Activated T-cell treated with anti-CD3 and anti-CD28 coated beads, Interleukin-2, amount 50 U/mL, for 4 hours (primary cell): ENCODE measurements around the gene ERP27. TPM values are rescaled to one million over a fixed set of nuclear protein-coding genes. Genes with fewer than 3 reads are reported as not detected.

Experiments
- ATAC-seq, 2 donors: fragments of 200-7000 bp; cut with Tn5 transposase; one replicate each; pipeline ENCODE4 v1.10.0; 2021
- DNase-seq: peaks from one replicate; pipeline ENCODE4 v3.0.0-alpha.2; 2020
- H3K27me3 Mint-ChIP-seq: one replicate; pipeline ENCODE4 v1.8.0; 2021; ENCODE audit warnings: low read depth, mixed read lengths
- H3K36me3 Mint-ChIP-seq: one replicate; pipeline ENCODE4 v1.8.0; 2022; ENCODE audit warnings: mixed read lengths; ENCODE audit not compliant: insufficient read depth
- H3K4me1 Mint-ChIP-seq: one replicate; pipeline ENCODE4 v1.8.0; 2021; ENCODE audit warnings: low read depth, mixed read lengths
- H3K4me3 Mint-ChIP-seq: one replicate; pipeline ENCODE4 v1.8.0; 2021; ENCODE audit warnings: mild to moderate bottlenecking, moderate library complexity, mixed read lengths
- H3K9me3 Mint-ChIP-seq: one replicate; pipeline ENCODE4 v1.8.0; 2021; ENCODE audit warnings: mixed read lengths
- total RNA-seq, 3 donors: library from RNA; stranded (reverse); gene quantifications; one replicate each; pipeline ENCODE4 v1.2.1, GENCODE V29; 2021

ERP27 gene
- total RNA-seq, 3 donors from 2014 or later: 0.24 to 0.35 (median 0.25) TPM

DNA sequence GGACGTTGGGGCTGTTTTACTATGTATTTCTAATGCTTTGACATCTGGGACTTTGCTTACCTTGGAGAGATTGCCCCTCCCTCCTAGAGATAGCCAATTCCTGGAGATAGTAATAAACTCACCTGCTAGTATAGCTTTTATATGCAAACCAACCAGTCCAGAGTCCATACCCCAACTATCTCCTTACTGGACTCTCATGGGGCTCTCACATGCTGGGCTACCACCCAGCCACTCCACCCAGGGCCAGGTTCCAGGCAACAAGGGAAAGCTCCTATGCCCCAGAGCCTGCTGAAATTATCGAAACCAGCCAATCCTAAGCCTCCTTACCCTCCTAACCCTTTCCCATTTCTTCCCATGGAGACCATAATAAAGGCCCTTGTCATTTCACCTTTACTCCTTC, 27.2 kb downstream of the ERP27 start:
- H3K4me1 Mint-ChIP-seq: peaks cover 30% of the 10 kb centered on the region
- no peaks in the 10 kb centered on the region for H3K9me3 Mint-ChIP-seq
- DNase-seq (no peak), ATAC-seq (no peak)
- peaks cover 46% of the 10 kb centered on the region for H3K36me3 Mint-ChIP-seq
- H3K4me3 Mint-ChIP-seq: no peak overlapping the region
- H3K27me3 Mint-ChIP-seq: no peaks in the 10 kb centered on the region

DNA sequence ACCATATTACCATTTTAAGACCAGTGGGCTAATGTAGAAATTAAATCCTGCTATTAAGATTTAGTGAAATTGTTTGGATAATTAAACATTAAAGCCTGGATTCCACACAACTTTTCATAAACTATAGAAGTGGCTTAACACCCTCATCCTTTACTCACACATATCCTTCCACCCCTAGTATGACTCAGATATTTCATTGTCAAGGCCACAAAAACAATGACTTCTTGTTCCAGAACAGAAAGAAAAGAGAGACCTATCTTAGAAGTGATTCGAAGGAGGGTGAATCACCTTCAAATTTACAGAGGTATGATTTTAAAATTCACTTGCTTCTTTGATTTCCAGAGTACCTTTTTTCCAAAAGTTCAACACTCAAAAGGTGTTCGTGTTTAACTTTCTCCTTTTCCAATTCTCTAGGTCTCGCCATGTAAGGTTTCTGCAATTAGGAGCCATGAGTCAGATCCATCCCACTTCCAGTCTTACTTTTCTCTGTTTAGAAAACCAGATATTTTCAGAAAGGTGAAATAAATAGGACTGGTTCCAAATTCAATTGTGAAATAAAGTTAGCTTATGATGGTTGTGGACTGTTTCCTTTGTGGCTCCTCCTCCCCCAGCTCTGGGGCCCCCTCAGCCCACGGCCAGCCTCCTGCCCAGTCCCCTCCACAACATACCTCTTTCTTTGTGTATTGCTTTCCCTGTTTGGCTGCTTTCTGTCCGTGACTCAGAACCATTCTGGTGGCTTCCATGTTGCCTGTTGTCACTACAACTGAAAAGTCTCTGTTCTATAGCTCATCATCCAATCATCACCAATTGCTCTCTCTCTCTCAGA, 28.0 kb downstream of the ERP27 start:
- Mint-ChIP-seq H3K36me3 (peaks cover 41% of the 10 kb centered on the region), H3K9me3 (no peaks in the 10 kb centered on the region), H3K27me3 (no peaks in the 10 kb centered on the region), H3K4me1 (peaks cover 30% of the 10 kb centered on the region), H3K4me3 (peak overlapping the region; percentile 51)
- DNase-seq: no peak
- ATAC-seq: peak; percentile 86 to 87

DNA sequence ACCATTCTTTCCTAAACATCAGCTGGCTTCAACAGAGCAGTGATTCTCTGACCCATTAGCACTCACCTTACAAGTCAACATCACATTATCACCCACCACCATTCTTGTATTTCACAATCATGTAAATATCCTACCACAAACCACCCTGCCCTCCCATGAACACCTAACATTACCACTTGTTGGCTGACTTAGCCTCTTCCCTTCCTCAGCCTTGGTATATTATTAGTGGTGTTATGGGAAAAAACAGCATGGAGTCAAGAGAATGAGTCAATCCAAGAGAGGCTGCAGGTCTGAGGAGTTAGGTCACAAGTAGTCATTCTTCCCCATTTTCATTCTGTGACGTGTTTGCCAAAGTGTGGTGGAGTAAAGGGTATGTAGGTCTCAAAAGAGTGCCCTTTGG, 30.4 kb downstream of the ERP27 start:
- no peaks in the 10 kb centered on the region for H3K27me3 Mint-ChIP-seq
- DNase-seq (no peak), ATAC-seq (no peak)
- H3K4me1 Mint-ChIP-seq: peaks cover 32% of the 10 kb centered on the region
- peaks cover 21% of the 10 kb centered on the region for H3K36me3 Mint-ChIP-seq
- no peaks in the 10 kb centered on the region for H3K9me3 Mint-ChIP-seq
- H3K4me3 Mint-ChIP-seq: no peak overlapping the region

DNA sequence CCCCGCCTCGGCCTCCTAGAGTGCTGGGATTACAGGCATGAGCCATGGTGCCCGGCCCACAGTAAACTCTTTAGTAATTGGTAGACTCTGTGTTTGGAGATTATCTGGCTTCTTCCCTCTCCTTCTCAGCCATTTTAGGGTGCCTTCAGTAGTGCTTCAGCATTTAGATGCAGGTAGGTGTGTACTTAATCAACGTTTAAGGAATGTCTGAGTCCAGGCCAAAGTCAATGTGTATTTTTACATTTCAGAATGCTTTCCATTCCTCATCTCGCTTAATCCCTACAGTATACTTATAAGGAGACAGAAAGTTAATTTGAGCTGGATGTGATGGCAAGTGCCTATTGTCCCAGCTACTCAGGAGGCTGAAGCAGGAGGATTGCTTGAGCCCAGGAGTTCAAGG, 32.2 kb downstream of the ERP27 start:
- no peaks in the 10 kb centered on the region for H3K27me3 Mint-ChIP-seq
- no peak overlapping the region for H3K4me3 Mint-ChIP-seq
- H3K36me3 Mint-ChIP-seq: peaks cover 14% of the 10 kb centered on the region
- DNase-seq (no peak), ATAC-seq (no peak)
- H3K9me3 Mint-ChIP-seq: no peaks in the 10 kb centered on the region
- peaks cover 31% of the 10 kb centered on the region for H3K4me1 Mint-ChIP-seq

DNA sequence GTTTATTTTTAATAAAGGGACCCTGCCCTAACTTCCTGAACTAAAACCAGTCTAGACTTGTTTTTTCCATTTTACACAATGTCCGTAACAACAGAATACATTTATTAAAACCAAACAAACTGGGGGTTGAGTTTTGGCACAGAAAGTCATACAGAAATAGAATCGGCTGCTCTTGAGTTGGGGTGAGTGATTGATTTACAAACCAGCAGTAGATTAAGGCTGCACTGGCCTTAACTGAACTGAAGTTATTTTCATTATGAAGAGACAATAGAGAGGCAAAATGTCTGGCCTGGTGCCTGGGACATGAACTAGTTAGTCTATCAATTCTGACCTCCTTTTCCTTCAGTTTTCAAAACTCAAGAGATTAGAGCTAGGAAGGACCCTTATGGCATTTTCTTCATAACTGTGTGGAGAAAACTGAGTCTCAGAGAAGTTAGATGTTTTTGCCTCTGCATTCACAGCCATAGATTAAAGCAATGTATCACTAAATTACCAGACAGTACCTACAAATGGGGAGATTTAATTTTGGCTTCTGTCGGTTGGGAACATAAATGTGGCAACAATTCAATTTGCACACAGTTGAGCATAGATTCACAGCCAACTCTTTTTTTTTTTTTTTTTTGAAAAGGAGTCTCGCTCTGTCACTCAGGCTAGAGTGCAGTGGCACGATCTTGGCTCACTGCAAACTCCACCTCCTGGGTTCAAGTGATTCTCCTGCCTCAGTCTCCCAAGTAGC, 32.9 kb downstream of the ERP27 start:
- DNase-seq (no peak), ATAC-seq (no peak)
- Mint-ChIP-seq H3K36me3 (peaks cover 14% of the 10 kb centered on the region), H3K9me3 (no peaks in the 10 kb centered on the region), H3K4me1 (peaks cover 25% of the 10 kb centered on the region), H3K4me3 (no peak overlapping the region), H3K27me3 (no peaks in the 10 kb centered on the region)

DNA sequence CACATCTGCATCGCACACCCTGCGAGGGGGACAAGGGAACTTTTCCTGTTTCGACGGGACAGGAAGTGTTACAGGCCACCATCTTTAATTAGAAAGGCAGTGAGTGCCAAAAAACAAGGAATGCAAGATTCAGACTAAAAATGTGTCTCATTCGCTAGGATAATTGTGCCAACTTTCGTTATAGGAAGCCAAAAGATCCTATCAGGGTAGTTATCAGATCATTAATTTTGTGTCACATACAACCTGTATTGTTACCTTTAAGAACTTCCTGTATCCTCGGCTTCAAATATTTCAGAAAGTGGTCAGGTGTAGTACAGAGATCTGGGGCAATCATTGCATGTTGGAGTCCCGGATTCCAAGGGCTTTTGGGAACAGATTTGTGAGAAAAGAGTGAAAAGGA, 33.5 kb downstream of the ERP27 start:
- no peak for ATAC-seq
- DNase-seq: no peak
- no peaks in the 10 kb centered on the region for H3K27me3 Mint-ChIP-seq
- H3K36me3 Mint-ChIP-seq: peaks cover 11% of the 10 kb centered on the region
- no peak overlapping the region for H3K4me3 Mint-ChIP-seq
- H3K4me1 Mint-ChIP-seq: peaks cover 19% of the 10 kb centered on the region
- H3K9me3 Mint-ChIP-seq: no peaks in the 10 kb centered on the region

DNA sequence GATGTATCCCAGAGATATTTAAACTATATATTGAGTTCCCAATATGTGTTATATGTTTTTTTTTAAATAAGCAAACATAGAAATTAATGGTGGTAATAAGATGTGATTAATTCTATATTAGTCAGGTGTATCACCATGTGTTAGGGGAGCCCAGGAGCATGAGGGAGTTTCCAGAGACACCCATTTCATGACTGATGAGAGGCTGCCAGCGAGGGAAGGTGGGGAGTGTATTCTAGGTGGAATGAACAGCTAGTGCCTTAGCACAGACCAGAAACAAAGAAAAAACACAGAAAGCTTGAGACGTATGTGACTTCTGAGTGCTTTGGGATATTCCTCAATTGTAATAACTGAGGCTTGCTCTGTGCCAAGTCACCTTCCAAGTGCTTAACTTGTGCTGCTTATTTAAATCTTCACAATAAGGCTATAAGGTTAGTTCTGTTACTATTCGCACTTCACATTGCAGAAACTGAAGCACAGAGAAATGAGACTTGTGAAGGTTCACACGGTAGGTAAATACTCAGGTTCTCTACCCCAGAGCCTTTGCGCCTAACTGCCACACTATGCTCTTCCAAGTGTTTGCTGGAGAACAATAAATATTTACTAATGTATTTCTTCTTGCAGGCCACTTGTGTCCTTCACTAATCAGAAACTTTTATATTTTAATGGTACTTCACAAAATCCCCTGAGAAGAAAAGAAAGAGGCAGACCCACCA, 34.8 kb downstream of the ERP27 start:
- no peaks in the 10 kb centered on the region for H3K27me3 Mint-ChIP-seq

DNA sequence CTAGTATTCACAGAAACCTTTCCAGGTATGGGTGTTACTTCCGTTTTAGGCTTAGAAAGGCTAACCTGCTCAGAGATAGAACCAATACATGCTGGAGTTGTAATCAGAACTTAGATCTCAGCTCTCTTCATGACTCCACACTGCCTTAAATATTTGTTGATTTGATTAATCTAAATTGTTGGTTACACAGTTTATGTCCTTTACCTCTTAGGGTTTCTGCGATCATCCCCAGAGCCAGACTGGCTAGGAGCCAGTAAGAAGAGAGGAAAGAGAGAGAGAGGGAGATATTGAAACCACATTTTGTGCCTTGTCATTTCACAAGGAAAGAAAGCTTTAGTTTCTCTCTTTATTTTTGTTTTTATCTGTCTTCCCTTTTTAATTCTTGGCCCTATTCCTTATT, 35.9 kb downstream of the ERP27 start:
- H3K36me3 Mint-ChIP-seq: no peaks in the 10 kb centered on the region
- peaks cover 9% of the 10 kb centered on the region for H3K4me1 Mint-ChIP-seq
- no peaks in the 10 kb centered on the region for H3K27me3 Mint-ChIP-seq
- no peak for DNase-seq
- H3K9me3 Mint-ChIP-seq: no peaks in the 10 kb centered on the region
- ATAC-seq: no peak
- no peak overlapping the region for H3K4me3 Mint-ChIP-seq

More for the DNA sequence above, 34.8 kb downstream of the ERP27 start:
- peaks cover 6% of the 10 kb centered on the region for H3K36me3 Mint-ChIP-seq
- DNase-seq (no peak), ATAC-seq (no peak)
- H3K9me3 Mint-ChIP-seq: no peaks in the 10 kb centered on the region
- H3K4me1 Mint-ChIP-seq: peaks cover 14% of the 10 kb centered on the region
- no peak overlapping the region for H3K4me3 Mint-ChIP-seq

DNA sequence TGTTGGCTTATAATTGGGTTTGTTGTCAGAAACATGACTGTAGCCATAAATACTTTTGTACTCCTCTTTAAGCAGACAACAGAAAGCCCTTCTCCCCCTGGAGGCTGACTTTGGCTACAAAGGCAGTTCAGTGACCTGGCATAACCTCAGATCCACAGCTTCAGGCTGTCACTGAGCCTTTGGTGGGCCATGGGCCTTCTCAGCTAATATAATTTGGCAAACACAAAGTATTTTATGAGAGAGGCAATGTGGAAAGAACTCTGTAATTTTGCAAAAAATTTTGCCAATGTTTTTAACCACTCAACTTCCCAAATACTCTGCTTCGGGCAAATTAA, 37.1 kb downstream of the ERP27 start:
- Mint-ChIP-seq H3K9me3 (no peaks in the 10 kb centered on the region), H3K4me3 (no peak overlapping the region), H3K27me3 (no peaks in the 10 kb centered on the region), H3K4me1 (peaks cover 9% of the 10 kb centered on the region), H3K36me3 (no peaks in the 10 kb centered on the region)
- ATAC-seq: no peak
- DNase-seq: no peak

DNA sequence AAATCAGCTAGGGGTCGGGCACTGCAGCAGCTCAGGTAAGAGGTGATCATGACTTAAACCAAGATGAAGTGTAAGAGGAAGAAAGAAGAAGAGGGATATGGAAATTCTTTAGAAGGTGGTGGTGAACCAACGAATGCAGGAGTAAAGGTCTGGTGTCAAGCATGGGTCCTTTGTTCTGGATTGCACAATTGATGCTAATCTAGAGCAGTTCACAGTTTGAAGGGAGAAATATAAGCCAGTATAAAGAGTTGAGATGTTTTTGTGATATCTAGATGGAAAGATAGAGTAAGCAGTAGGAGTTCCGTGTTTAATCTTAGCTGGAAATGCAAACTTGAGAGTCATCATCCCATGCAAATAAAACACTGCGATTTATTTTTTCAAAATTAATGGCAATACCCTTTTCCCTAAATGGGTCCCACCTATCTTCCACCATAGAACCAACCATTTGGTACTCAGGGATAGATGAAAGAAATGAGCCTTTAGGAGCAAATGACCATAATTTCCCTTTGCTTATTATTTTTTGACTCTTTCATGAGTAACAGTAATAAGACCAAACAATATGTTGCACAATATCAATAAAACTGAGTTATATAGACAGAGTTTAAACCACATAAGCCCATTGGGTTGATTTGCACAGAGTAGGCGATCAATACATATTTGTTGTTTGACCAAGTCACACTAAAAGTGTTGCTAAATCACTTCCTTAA, 37.7 kb downstream of the ERP27 start:
- H3K27me3 Mint-ChIP-seq: no peaks in the 10 kb centered on the region
- H3K4me3 Mint-ChIP-seq: no peak overlapping the region
- DNase-seq: no peak
- peaks cover 9% of the 10 kb centered on the region for H3K4me1 Mint-ChIP-seq
- H3K36me3 Mint-ChIP-seq: no peaks in the 10 kb centered on the region
- no peaks in the 10 kb centered on the region for H3K9me3 Mint-ChIP-seq
- ATAC-seq: no peak

DNA sequence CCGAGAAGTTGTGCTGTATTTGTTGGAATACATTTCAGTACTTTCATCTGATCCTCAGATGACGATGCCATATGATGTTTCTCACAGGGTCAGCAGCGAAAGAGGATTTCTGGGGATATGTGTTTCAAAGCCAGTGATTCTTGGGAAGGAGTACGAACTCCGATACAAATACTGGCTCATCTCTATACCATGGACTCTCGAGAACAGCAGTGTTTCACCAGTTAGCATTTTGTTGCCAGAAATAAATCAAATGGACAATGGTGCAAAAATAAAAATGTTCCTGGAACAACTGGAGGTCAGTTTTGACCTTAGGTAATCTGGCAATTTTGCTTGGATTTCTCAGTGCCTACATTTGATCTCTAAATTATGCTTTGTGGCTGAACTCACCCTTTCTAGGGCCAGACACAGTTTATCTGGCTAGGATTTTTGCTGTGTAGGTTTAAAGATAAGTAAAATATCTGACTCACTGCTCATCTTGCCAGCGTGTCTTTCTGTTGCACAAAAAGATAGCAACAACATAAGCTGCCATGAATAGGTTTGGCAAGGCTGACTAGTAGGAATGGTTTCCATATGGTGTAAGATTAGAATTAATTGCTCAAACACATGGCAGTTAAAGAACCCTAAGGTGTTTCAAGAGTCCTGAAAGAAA, 41.7 kb downstream of the ERP27 start:
- no peak overlapping the region for H3K4me3 Mint-ChIP-seq
- no peaks in the 10 kb centered on the region for H3K4me1 Mint-ChIP-seq
- H3K27me3 Mint-ChIP-seq: no peaks in the 10 kb centered on the region
- ATAC-seq: no peak
- DNase-seq: no peak
- no peaks in the 10 kb centered on the region for H3K36me3 Mint-ChIP-seq
- no peaks in the 10 kb centered on the region for H3K9me3 Mint-ChIP-seq

DNA sequence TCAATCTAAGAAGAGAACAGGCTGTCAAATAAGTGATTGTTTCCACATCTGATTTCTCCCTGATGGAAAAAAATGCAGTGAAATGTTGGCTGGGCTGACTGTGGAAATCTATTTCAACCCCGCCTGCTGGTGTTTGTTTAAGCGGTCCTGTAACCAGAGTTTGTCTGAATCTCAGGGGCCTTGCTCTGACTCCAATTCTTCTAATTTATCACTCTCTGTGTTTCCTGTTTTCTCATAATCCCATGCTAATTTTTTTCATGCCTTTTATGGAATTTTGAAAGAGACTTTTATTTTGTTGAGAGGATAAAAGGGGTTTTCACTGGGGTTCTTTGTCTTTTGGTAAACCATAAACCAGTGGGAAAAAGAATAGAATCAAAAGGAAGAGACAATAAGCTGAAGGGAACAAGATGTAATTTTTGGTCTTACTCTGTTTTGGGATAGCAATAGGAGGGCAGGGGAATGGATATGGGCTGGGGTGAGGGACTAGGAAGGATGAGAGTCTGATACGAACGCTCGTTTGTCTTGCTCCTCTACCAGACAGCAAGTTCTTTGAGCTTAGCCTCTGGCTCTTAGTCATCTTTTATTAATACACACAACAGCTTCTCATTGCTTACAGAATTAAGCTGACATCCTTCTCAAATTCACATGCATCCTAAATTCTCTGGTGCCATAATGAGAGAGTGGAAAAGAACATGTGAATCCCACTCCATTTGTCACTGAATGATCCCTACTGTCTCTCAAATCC, 44.7 kb downstream of the ERP27 start:
- no peaks in the 10 kb centered on the region for H3K27me3 Mint-ChIP-seq
- no peaks in the 10 kb centered on the region for H3K4me1 Mint-ChIP-seq
- DNase-seq: no peak
- no peaks in the 10 kb centered on the region for H3K9me3 Mint-ChIP-seq
- H3K4me3 Mint-ChIP-seq: no peak overlapping the region
- no peaks in the 10 kb centered on the region for H3K36me3 Mint-ChIP-seq
- no peak for ATAC-seq

DNA sequence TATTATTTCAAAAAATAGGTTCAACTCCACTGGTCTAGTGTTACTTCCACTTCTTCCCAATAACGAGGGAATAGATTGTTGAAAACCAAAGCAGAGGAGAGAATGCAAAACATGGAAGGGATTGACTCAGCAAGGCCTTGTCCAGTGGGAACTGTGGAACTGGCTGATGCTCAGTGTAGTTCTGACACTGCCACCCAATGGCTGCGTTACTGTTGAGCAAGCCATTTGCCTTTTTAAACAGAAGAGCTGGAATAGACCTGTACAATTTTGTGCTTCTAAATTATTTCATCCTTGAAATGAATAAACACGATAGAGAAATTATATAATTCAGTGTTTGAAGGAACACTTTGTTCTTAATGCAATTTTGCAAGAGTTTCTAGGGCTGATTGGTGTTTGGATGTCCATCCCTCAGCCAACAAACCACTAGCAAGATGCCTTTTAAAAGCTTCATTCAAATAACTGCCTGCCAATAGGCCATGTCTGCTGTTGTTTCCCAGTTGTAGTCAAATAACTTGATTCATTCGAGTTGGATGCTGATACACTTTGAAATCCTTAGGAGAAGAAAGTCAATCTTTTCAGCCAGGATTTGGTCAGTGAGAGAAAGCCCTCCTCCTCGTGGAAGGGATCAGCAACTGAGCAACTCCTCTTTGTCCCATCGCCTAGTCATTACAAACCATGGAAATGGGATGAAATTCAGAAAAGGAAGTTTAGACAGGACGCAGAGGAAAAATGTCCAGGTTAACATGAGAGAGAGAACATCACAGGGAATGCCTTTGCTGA, 45.4 kb downstream of the ERP27 start:
- H3K27me3 Mint-ChIP-seq: peaks cover 2% of the 10 kb centered on the region
- no peak for DNase-seq
- ATAC-seq: no peak
- no peaks in the 10 kb centered on the region for H3K36me3 Mint-ChIP-seq
- H3K4me3 Mint-ChIP-seq: no peak overlapping the region
- no peaks in the 10 kb centered on the region for H3K9me3 Mint-ChIP-seq
- no peaks in the 10 kb centered on the region for H3K4me1 Mint-ChIP-seq
